Fibroblast of mammary gland (primary cell): Measurements from ENCODE around the gene ABHD2.

Experiments used
- DNase-seq: peaks from one replicate; pipeline ENCODE4 v3.0.0-alpha.2; 2010; ENCODE audit warnings: low read depth
- H3K4me3 ChIP-seq: 2 replicates; pipeline ENCODE4 v1.5.1; 2011; ENCODE audit warnings: low read depth, mild to moderate bottlenecking, low read length, moderate library complexity; ENCODE audit not compliant: control insufficient read depth
- TF ChIP-seq, protein P1 (sequence below): conservative IDR thresholded peaks from 2 replicates; pipeline ENCODE4 v1.5.1; 2011; ENCODE audit warnings: low read depth, low read length, inconsistent platforms; ENCODE audit not compliant: control insufficient read depth, insufficient read depth

ABHD2 gene

DNA sequence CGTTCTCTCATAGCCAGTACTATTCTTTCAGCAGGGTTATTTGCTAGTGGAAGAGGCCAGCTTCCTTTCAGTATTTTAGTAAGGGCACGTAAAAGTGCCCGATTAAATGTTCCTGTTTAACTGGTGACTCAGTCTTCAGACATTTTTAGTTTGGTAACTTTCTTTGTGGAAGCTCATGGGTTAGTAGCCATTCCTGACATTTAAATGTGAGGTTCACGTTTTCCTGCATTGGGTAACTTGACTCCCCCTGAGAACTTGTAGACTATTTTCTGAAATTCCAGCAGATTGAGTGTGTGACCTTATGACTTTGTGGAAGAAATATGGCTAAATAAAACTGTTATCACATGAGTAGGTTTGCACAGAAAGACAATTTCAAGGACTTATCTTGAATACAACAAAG lies 16.9 kb downstream of the ABHD2 start:
- TF ChIP-seq, protein P1, sequence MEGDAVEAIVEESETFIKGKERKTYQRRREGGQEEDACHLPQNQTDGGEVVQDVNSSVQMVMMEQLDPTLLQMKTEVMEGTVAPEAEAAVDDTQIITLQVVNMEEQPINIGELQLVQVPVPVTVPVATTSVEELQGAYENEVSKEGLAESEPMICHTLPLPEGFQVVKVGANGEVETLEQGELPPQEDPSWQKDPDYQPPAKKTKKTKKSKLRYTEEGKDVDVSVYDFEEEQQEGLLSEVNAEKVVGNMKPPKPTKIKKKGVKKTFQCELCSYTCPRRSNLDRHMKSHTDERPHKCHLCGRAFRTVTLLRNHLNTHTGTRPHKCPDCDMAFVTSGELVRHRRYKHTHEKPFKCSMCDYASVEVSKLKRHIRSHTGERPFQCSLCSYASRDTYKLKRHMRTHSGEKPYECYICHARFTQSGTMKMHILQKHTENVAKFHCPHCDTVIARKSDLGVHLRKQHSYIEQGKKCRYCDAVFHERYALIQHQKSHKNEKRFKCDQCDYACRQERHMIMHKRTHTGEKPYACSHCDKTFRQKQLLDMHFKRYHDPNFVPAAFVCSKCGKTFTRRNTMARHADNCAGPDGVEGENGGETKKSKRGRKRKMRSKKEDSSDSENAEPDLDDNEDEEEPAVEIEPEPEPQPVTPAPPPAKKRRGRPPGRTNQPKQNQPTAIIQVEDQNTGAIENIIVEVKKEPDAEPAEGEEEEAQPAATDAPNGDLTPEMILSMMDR, result no peak
- H3K4me3 ChIP-seq, result no peak overlapping the region
- DNase-seq, result peak; percentile 96

DNA sequence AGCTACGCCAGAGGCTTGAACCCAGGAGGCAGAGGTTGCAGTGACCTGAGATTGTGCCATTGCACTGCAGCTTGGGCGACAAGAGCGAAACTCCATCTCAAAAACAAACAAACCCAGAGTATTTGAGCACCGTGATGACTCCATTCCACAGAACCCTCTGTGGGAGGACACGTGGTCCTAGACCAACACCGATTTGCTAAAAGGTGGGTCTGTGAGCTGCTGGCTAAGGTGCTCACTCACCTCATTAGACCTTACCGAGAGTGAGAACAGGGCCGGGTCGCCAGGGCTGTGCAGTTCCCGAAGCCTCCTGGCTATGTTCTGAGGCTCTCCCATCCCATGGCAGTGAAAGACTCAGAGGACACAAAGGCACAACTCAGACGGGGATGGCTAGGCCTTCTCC lies 17.9 kb downstream of the ABHD2 start:
- H3K4me3 ChIP-seq, result no peak overlapping the region
- TF ChIP-seq, protein P1, result no peak
- no peak for DNase-seq

DNA sequence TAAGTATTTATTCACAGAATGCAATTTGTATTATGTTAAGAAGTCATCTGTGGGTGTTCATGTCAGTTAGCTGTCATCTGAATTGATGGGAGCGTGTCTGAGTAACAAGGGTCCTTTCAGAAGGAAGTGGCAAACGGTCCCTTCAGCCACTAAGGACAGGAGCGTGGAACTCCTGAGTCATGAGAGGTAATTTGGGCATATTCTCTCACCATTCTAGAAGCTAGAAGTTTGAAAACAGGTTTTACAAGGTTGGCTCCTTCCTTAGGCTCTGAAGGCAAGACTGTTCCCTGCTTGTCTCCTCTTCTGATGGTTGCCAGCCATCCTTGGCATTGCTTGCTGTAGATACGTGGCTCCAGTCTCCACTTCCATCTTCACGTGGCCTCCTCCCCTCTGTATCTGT lies 19.7 kb downstream of the ABHD2 start:
- no peak for DNase-seq
- no peak overlapping the region for H3K4me3 ChIP-seq
- TF ChIP-seq, protein P1, result no peak

DNA sequence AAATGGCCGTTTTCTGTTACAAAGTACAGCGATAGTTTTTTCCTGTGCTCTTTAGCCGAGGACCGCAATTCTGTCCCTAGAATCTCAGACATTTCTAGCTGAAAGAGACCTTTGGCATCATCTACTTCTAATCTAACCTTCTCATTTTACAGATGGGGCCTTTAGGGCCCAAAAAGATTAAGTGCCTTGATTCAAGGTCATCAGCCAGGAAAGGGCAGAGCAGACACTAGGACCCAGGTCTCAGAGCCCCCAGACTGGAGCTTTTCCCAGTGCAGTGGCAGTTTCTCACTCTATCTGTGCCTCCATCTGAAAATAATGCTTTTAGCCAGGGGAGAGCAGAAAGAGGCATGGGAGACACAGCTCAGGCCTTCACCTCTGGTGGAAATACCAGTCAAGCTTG lies 20.6 kb downstream of the ABHD2 start:
- DNase-seq, result no peak
- TF ChIP-seq, protein P1, result no peak
- H3K4me3 ChIP-seq, result no peak overlapping the region

DNA sequence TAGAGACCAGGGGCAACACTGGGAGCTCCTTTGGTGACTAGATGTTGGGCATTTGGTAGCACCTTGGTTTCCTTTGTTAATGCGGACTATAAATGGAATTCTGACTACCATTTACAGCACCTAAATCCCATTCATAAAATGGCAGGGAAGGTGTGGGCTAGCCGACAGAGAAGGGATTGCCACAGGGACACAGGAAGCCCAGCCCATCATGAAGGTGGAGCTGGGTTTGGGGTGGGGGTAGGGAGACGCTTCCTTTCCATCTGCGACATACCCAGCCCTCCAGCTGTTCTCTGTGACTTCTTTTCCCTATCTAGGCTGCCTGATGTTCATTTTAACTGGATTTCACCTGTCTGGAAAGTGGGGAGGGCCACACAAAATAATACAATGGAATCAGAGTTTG lies 21.0 kb downstream of the ABHD2 start:
- no peak overlapping the region for H3K4me3 ChIP-seq
- TF ChIP-seq, protein P1, result no peak
- DNase-seq, result no peak

DNA sequence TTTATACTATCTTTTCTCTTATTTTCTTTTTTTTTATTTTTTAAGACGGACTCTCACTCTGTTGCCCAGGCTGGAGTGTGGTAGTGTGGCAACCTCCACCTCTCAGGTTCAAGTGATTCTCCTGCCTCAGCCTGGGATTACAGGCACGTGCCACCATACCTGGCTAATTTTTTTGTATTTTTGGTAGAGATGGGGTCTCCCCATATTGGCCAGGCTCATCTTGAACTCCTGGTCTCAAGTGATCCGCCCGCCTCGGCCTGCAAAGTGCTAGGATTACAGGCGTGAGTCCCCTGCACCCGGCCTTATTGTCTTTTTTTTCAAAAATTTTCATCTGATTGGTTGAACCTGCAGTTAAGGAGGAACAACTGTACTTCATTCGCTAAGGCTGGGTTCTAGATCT lies 21.8 kb downstream of the ABHD2 start:
- no peak overlapping the region for H3K4me3 ChIP-seq
- DNase-seq, result no peak
- TF ChIP-seq, protein P1, result no peak

DNA sequence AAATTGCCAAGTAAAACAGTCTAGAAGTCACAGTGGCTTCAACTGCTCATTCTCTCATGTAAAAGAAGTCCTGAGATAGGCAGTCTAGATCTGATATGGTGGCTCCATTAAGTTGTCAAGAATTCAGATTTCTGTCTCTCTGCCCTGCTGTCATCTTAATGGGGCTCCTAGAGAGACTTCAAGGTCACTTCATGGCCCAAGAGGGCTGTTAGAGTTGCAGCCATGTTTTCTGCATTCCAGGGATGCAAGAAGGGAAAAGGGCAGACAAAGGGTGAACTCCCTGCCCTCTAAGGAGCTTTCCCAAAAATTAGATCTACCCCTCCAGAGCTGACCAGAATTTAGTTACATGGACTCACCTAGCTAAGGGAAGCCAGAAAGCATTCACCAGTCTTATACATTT lies 23.1 kb downstream of the ABHD2 start:
- TF ChIP-seq, protein P1, result no peak

More for the DNA sequence above, 23.1 kb downstream of the ABHD2 start:
- DNase-seq, result no peak
- H3K4me3 ChIP-seq, result no peak overlapping the region
